Rectal smooth muscle tissue (tissue), 1 donor: ENCODE data around the gene LDLRAD4.

Experiments
- H3K27ac ChIP-seq: one replicate; pipeline ENCODE4 v1.7.0; 2013; ENCODE audit warnings: low read depth, low read length, inconsistent platforms
- H3K27me3 ChIP-seq: one replicate; pipeline ENCODE4 v1.7.0; 2013; ENCODE audit warnings: low read length; ENCODE audit not compliant: control insufficient read depth, insufficient read depth
- H3K36me3 ChIP-seq: one replicate; pipeline ENCODE4 v1.7.0; 2013; ENCODE audit warnings: low read length; ENCODE audit not compliant: control insufficient read depth, insufficient read depth
- H3K4me1 ChIP-seq: one replicate; pipeline ENCODE4 v1.7.0; 2013; ENCODE audit warnings: low read length; ENCODE audit not compliant: control insufficient read depth, insufficient read depth
- H3K4me3 ChIP-seq: one replicate; pipeline ENCODE4 v1.7.0; 2013; ENCODE audit warnings: low read length
- H3K9ac ChIP-seq: one replicate; pipeline ENCODE4 v1.7.0; 2013; ENCODE audit warnings: low read length

The LDLRAD4 gene

GRCh38 chr18:13382954-13383827 is 164.6 kb downstream of the LDLRAD4 start:
- no peak overlapping the region for H3K9ac ChIP-seq
- peaks cover 3% of the 10 kb centered on the region for H3K36me3 ChIP-seq
- H3K4me1 ChIP-seq, result peaks cover 21% of the 10 kb centered on the region
- H3K27me3 ChIP-seq, result no peaks in the 10 kb centered on the region
- H3K27ac ChIP-seq, result peak overlapping the region; percentile 88
- H3K4me3 ChIP-seq, result peak overlapping the region; percentile 57

- no peak overlapping the region for H3K4me3 ChIP-seq
- H3K27me3 ChIP-seq, result no peaks in the 10 kb centered on the region
- no peak overlapping the region for H3K27ac ChIP-seq
- H3K4me1 ChIP-seq, result peaks cover 12% of the 10 kb centered on the region
- H3K9ac ChIP-seq, result no peak overlapping the region
- peaks cover 3% of the 10 kb centered on the region for H3K36me3 ChIP-seq
Observed at GRCh38 chr18:13386891-13387801, 168.6 kb downstream of the LDLRAD4 start.

- H3K36me3 ChIP-seq, result peaks cover 3% of the 10 kb centered on the region
- H3K27me3 ChIP-seq, result no peaks in the 10 kb centered on the region
- no peak overlapping the region for H3K9ac ChIP-seq
- no peak overlapping the region for H3K4me3 ChIP-seq
- H3K4me1 ChIP-seq, result peaks cover 3% of the 10 kb centered on the region
- H3K27ac ChIP-seq, result no peak overlapping the region
Observed at GRCh38 chr18:13387855-13388548, 169.4 kb downstream of the LDLRAD4 start.

DNA sequence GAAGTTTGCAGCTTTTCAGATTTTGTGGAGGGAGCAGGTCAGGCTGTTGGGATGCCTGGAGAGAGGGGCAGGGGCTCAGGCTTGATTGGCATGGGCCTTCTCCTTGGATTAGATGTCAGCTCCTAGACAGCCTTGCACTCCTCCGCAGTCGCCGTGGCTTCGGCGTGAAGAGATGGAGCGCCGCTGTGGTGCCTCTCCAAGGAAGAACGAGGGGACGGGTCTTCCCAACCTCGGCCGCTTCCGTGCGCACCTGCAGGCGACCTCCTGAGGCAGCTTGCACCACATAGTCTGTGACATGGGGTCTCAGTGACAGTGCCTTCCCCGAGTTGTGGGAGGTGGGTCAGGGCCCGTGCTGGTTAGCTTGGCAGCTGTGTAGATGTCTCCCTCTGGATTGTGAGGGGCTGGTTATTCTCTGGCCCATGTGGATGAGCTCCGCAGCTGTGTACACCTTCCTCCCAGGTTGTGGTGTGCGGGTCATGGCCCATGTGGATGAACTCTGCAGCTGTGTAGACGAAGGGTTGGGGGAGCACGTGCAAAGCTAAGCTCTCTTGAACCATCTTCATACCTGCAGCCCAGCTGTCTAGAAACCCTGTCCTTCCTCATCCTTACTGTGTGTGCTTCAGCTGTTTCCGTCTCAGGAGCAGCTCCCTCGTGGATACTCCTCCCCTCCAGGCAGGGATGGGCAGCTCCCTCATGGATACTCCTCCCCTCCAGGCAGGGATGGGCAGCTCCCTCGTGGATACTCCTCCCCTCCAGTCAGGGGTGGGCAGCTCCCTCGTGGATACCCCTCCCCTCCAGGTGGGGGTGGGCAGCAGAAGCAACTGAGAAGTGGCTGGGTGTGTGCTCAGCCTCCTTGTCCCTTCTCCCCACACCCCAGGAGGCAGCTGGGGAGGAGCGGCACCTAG is 170.3 kb downstream of the LDLRAD4 start:
- Histone ChIP-seq H3K27ac (no peak overlapping the region), H3K9ac (no peak overlapping the region), H3K36me3 (peaks cover 3% of the 10 kb centered on the region), H3K27me3 (no peaks in the 10 kb centered on the region), H3K4me3 (no peak overlapping the region), H3K4me1 (no peaks in the 10 kb centered on the region)

GRCh38 chr18:13389491-13390131 is 171.1 kb downstream of the LDLRAD4 start:
- H3K27ac ChIP-seq, result no peak overlapping the region

GRCh38 chr18:13390196-13390595 is 171.6 kb downstream of the LDLRAD4 start:
- Histone ChIP-seq H3K9ac (no peak overlapping the region), H3K27me3 (no peaks in the 10 kb centered on the region), H3K36me3 (peaks cover 3% of the 10 kb centered on the region), H3K4me3 (no peak overlapping the region), H3K27ac (no peak overlapping the region), H3K4me1 (no peaks in the 10 kb centered on the region)

More at GRCh38 chr18:13389491-13390131, 171.1 kb downstream of the LDLRAD4 start:
- Histone ChIP-seq H3K36me3 (peaks cover 3% of the 10 kb centered on the region), H3K4me1 (no peaks in the 10 kb centered on the region), H3K9ac (no peak overlapping the region), H3K27me3 (no peaks in the 10 kb centered on the region), H3K4me3 (no peak overlapping the region)

DNA sequence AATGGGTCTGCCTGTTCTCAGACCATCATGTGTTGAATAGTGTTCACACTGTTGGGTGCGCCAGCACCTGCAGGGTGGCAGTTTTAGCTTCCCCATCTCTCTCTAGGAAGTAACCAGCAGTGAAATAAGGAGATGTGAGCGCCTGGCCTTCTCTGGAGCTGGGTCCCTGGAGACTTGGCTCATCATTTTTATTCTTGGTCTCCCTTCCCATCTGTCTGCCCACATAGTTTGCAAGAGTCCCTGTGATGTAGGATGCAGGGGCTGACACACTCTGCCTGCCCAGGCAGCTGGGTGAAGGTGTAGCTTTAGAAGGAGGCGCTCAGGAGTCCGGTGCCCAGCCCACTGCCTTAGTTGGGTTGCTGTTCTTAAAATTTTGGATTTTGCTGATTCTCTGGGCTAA is 172.2 kb downstream of the LDLRAD4 start:
- Histone ChIP-seq H3K9ac (no peak overlapping the region), H3K4me1 (no peaks in the 10 kb centered on the region), H3K27ac (no peak overlapping the region), H3K27me3 (no peaks in the 10 kb centered on the region), H3K4me3 (no peak overlapping the region), H3K36me3 (peaks cover 3% of the 10 kb centered on the region)

DNA sequence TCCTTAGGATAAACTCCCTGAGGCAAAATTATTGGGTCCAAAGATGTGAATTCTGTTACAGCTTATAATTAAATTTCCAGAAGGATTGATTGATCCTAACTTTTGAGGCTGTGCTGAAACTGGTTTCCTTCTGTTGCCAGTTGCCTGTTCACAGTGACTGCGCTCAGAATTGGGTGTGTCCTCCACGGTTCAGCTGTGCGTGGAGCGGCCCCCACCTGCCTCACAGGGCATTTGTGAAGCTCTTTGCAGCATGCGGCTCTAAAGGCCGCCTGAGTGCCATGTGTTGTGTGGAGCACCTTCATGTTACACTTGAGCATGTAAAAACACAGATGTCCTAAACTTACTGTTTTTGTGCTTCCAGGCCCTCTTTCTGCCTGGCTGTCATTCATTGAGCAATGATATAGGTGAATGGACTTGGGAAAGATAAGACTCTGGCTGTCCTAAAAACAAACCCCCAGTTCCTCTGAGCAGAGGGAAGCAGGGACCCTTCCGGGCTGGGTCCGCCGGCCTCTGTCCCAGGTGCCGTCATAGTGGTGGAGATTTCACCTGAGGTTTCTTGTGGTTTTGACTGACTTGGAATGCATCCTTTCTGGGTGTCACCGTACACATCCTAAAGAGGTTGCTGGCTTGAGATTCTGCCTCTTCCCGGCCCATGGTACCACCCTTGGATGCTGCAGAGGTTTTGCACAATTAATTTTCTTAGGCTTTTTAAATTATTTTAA is 173.6 kb downstream of the LDLRAD4 start:
- H3K9ac ChIP-seq, result no peak overlapping the region
- H3K27me3 ChIP-seq, result no peaks in the 10 kb centered on the region
- H3K27ac ChIP-seq, result no peak overlapping the region
- H3K4me3 ChIP-seq, result no peak overlapping the region
- H3K4me1 ChIP-seq, result no peaks in the 10 kb centered on the region
- peaks cover 3% of the 10 kb centered on the region for H3K36me3 ChIP-seq

GRCh38 chr18:13392899-13393298 is 174.3 kb downstream of the LDLRAD4 start:
- no peak overlapping the region for H3K9ac ChIP-seq
- H3K4me1 ChIP-seq, result no peaks in the 10 kb centered on the region
- H3K36me3 ChIP-seq, result no peaks in the 10 kb centered on the region
- H3K27ac ChIP-seq, result no peak overlapping the region
- no peaks in the 10 kb centered on the region for H3K27me3 ChIP-seq
- H3K4me3 ChIP-seq, result no peak overlapping the region

DNA sequence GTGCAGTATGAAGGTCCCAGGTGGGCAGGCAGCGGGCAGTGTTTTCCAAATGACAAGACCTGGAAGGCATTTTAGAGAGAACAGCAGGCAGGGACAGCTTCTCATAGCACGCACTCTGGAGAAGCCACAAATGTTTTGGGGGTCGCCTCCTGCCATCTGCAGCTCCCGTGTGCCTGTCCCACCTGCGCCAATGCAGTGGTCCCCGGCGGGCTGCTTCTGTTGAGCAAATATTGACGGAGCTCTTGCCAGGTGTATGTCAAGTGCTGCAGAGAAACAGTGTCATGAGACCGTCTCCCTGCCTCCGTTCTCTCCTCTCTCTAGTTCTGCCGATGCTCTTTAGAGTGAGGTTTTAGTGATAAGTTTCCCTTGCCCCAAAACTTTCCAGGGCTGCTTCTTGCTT is 174.8 kb downstream of the LDLRAD4 start:
- Histone ChIP-seq H3K9ac (no peak overlapping the region), H3K4me1 (no peaks in the 10 kb centered on the region), H3K4me3 (no peak overlapping the region), H3K27ac (no peak overlapping the region), H3K36me3 (no peaks in the 10 kb centered on the region), H3K27me3 (no peaks in the 10 kb centered on the region)

DNA sequence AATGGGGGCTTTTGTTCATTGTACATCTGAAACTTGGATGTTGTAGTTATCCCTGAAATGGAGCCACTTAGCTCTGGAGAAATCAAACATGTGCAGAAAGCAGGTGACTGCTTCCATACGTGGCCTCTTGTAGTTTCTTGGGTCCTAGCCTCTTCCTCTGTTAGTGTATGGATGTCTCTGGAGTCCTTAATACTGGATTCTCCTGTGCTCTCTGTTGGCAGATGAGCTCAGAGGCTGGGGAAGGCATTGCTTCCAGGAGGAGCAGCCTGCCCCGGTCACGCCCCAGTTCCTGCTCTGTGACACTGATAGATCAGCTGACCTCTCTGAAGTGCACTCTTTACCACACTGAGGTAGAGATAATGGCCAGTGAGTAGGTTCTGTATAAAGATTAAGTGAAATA is 176.2 kb downstream of the LDLRAD4 start:
- no peak overlapping the region for H3K4me3 ChIP-seq
- H3K27ac ChIP-seq, result no peak overlapping the region

More for the DNA sequence above, 176.2 kb downstream of the LDLRAD4 start:
- no peaks in the 10 kb centered on the region for H3K4me1 ChIP-seq
- no peaks in the 10 kb centered on the region for H3K36me3 ChIP-seq
- no peaks in the 10 kb centered on the region for H3K27me3 ChIP-seq
- no peak overlapping the region for H3K9ac ChIP-seq
